Measurements from ENCODE around the gene TAX1BP1.
"Not testable (repeated sequence)": the region's sequence is repeated elsewhere in the genome, so short reads cannot be mapped to it uniquely, and the experiment has no call there.

TAX1BP1 gene

GRCh38 chr7:27740449-27741086, 606 bp downstream of the TAX1BP1 start:
- DNase-seq, result peak; percentile 57

- DNase-seq, result not testable (repeated sequence)
Measured at GRCh38 chr7:27742091-27742710, 2.2 kb downstream of the TAX1BP1 start.

- DNase-seq, result peak; percentile 3
Measured at GRCh38 chr7:27745064-27745583, 5.2 kb downstream of the TAX1BP1 start.

- no peak for DNase-seq
Measured at GRCh38 chr7:27746486-27746885, 6.5 kb downstream of the TAX1BP1 start.

GRCh38 chr7:27746978-27747377, 7.0 kb downstream of the TAX1BP1 start:
- DNase-seq, result no peak

GRCh38 chr7:27747589-27748368, 7.8 kb downstream of the TAX1BP1 start:
- no peak for DNase-seq

GRCh38 chr7:27750316-27750715, 10.4 kb downstream of the TAX1BP1 start:
- no peak for DNase-seq

GRCh38 chr7:27751888-27752660, 12.1 kb downstream of the TAX1BP1 start:
- DNase-seq, result no peak

- DNase-seq, result no peak
Measured at GRCh38 chr7:27753863-27754262, 13.9 kb downstream of the TAX1BP1 start.

GRCh38 chr7:27756298-27756697, 16.3 kb downstream of the TAX1BP1 start:
- no peak for DNase-seq

- no peak for DNase-seq
Measured at GRCh38 chr7:27759491-27759890, 19.5 kb downstream of the TAX1BP1 start.

GRCh38 chr7:27762062-27762461, 22.1 kb downstream of the TAX1BP1 start:
- DNase-seq, result no peak

GRCh38 chr7:27763983-27764508, 24.1 kb downstream of the TAX1BP1 start:
- DNase-seq, result no peak

GRCh38 chr7:27765841-27766240, 25.9 kb downstream of the TAX1BP1 start:
- DNase-seq, result no peak

GRCh38 chr7:27767374-27767773, 27.4 kb downstream of the TAX1BP1 start:
- DNase-seq, result no peak

GRCh38 chr7:27771111-27771510, 31.1 kb downstream of the TAX1BP1 start:
- DNase-seq, result no peak

GRCh38 chr7:27774717-27775328, 34.9 kb downstream of the TAX1BP1 start:
- no peak for DNase-seq

GRCh38 chr7:27775782-27776181, 35.8 kb downstream of the TAX1BP1 start:
- no peak for DNase-seq

- no peak for DNase-seq
Measured at GRCh38 chr7:27777662-27778061, 37.7 kb downstream of the TAX1BP1 start.

GRCh38 chr7:27779873-27780272, 39.9 kb downstream of the TAX1BP1 start:
- DNase-seq, result no peak

GRCh38 chr7:27781188-27781587, 41.2 kb downstream of the TAX1BP1 start:
- DNase-seq, result no peak

GRCh38 chr7:27782849-27783248, 42.9 kb downstream of the TAX1BP1 start:
- no peak for DNase-seq

Data from KG1 (cell line).